Mesodermal cell (in vitro differentiated cells): ENCODE data around the gene SV2C.
A peak's percentile ranks its signal among the peaks of the same experiment; 100 is the strongest.
"Not testable (repeated sequence)": the region's sequence is repeated elsewhere in the genome, so short reads cannot be mapped to it uniquely, and the experiment has no call there.

Experiments
- H3K27ac ChIP-seq: 2 replicates; pipeline ENCODE4 v1.7.0; 2013; ENCODE audit warnings: mild to moderate bottlenecking, low read depth, low read length, moderate library complexity; ENCODE audit not compliant: severe bottlenecking
- H3K36me3 ChIP-seq: 2 replicates; pipeline ENCODE4 v1.7.1; 2013; ENCODE audit warnings: mild to moderate bottlenecking, low read length, moderate library complexity; ENCODE audit not compliant: control insufficient read depth, insufficient read depth
- H3K4me1 ChIP-seq: one replicate; pipeline ENCODE4 v1.7.1; 2013; ENCODE audit warnings: mild to moderate bottlenecking, low read length; ENCODE audit not compliant: insufficient read depth, control insufficient read depth, poor library complexity, severe bottlenecking
- H3K4me3 ChIP-seq: 2 replicates; pipeline ENCODE4 v1.7.0; 2013; ENCODE audit warnings: low read length, control low read depth, mild to moderate bottlenecking; ENCODE audit not compliant: insufficient read depth, poor library complexity, severe bottlenecking; ENCODE audit errors: extremely low read depth
- H3K9me3 ChIP-seq: 2 replicates; pipeline ENCODE4 v1.7.1; 2013; ENCODE audit warnings: mild to moderate bottlenecking, low read length, moderate library complexity; ENCODE audit not compliant: control insufficient read depth
- WGBS, 2 experiments: methylation state at CpG; one replicate each; pipeline ENCODE4 v1.1.5; 2013; ENCODE audit warnings: missing lambda C conversion rate in 2 of 2; ENCODE audit not compliant: insufficient coverage in 2 of 2; 5-methylcytosine and 5-hydroxymethylcytosine counted together

SV2C gene

DNA sequence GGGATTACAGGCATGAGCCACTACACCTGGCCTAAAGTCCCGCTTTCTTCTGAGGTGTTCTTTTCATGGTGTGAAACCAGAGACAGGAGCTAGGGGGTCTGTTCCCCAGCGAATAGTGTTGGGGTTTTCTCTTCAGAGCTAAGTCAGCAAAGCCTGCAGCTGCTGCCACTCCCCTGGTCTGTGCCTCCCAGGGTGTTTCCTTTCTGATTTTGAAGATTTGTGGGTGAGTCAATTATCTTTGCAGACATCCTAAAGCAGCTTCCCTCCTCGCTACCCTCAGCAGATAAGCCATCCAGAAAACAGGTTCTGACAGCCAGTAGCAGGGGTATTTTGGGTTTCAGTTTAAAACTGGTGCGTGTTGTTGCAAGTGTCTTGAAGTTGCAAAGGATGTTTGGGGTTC lies 247.9 kb downstream of the SV2C start:
- 63 to 67% methylated on average over 1 to 3 of the region's 4 CpGs for WGBS, 2 experiments
- Histone ChIP-seq H3K9me3 (no peaks in the 10 kb centered on the region), H3K4me1 (peaks cover 18% of the 10 kb centered on the region), H3K36me3 (no peaks in the 10 kb centered on the region), H3K4me3 (no peak overlapping the region), H3K27ac (no peak overlapping the region)

DNA sequence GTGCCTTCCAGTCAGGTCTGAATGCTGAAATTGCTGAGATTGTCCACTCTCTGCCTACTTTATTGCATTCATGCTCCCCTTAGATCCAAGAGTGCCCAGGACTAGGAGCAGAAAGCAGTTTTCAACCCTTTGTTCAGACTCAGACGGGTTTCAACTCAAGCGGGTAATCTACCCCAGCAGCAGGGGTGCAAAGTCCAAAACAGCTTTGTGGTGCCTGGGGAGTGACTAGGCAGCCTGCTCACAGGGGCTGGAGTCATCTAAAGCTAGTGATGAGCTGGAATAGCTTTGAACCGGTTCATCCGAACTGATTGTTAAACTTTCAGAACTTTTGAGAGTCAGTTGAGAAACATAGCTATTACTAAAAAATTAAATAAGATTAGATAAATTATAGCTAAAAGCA lies 248.9 kb downstream of the SV2C start:
- Histone ChIP-seq H3K9me3 (no peaks in the 10 kb centered on the region), H3K4me3 (no peak overlapping the region), H3K27ac (no peak overlapping the region), H3K36me3 (no peaks in the 10 kb centered on the region), H3K4me1 (peaks cover 8% of the 10 kb centered on the region)
- WGBS, 2 experiments: 68% methylated on average over 2 of the region's 4 CpGs; no CpG with 5 or more reads in 1 of the 2 experiments

DNA sequence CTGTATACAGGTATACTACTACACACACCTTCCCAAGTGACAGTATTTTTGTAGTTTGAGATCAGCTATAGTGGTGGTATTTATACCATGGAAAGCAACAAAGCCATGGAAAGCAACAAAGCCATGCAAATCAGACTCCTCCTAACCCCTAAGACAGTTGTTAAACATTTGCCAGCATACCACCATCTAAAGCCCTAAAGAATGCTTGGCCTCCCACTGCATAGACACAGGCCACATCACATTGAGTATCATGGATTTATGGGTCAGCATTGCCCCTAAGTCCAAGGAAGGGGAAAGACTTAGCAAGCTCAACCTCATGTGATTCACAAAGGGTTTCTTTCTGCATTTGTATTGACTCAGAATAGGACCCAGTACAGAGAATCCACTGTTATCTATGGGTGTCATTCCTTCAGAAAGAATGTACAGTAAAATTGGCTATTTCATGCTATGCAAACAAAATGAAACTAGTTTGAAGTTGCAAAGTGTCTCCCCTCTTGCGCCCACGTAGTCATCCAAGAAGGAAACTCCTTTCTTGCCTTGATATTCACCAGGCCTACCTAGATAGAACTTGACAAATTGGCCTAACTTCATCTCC lies 249.5 kb downstream of the SV2C start:
- Histone ChIP-seq H3K27ac (no peak overlapping the region), H3K4me1 (peaks cover 10% of the 10 kb centered on the region), H3K36me3 (no peaks in the 10 kb centered on the region), H3K4me3 (no peak overlapping the region), H3K9me3 (no peaks in the 10 kb centered on the region)
- WGBS, 2 experiments: 95 to 100% methylated on average over 2 of the region's 2 CpGs

DNA sequence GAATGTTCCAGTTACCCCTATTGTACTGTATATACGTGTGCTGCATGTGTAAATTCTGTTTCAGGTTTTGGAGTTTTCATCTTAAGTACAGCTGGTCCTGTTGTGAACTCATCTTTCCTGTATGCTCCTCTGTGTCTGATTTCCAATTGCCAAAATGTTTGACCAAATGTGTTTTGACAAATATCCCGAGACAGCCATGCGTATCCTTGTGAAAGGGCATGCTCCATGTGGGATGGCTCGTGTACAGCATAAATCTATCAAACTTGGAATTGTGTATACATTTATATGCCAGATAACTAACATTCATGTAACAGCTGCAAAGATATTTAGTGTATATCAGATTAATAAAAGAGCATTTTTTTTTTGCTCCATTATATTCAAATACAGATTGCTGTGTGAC lies 250.4 kb downstream of the SV2C start:
- H3K9me3 ChIP-seq: no peaks in the 10 kb centered on the region
- WGBS, 2 experiments: 100% methylated on average over 2 of the region's 4 CpGs; no CpG with 5 or more reads in 1 of the 2 experiments
- no peak overlapping the region for H3K4me3 ChIP-seq
- H3K4me1 ChIP-seq: peaks cover 11% of the 10 kb centered on the region
- no peak overlapping the region for H3K27ac ChIP-seq
- no peaks in the 10 kb centered on the region for H3K36me3 ChIP-seq

DNA sequence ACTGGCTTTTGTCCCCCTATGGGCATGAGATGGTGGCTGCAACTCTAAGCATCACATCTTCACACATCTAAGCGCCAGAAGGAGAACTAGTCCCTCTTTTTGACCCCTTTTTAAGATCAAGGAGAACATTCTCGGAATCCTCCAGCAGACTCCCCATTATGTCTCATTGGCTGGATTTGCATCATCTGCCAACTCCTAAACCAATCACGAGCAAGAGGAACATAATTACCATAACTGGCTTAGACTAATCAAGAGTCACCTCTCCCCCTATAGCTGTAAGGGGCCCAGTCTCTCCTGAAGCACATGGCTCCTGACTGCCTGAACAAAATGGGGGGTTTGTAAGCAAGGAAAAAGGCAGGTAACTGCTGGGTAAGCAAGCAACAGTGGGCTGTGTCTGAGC lies 251.4 kb downstream of the SV2C start:
- Histone ChIP-seq H3K4me3 (no peak overlapping the region), H3K27ac (no peak overlapping the region), H3K4me1 (peaks cover 11% of the 10 kb centered on the region), H3K36me3 (no peaks in the 10 kb centered on the region), H3K9me3 (no peaks in the 10 kb centered on the region)
- WGBS, 2 experiments: 90 to 94% methylated on average over 3 of the region's 3 CpGs

DNA sequence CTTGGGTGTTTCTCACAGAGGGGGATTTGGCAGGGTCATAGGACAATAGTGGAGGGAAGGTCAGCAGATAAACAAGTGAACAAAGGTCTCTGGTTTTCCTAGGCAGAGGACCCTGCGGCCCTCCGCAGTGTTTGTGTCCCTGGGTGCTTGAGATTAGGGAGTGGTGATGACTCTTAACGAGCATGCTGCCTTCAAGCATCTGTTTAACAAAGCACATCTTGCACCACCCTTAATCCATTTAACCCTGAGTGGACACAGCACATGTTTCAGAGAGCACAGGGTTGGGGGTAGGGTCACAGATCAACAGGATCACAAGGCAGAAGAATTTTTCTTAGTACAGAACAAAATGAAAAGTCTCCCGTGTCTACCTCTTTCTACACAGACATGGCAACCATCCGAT lies 252.3 kb downstream of the SV2C start:
- H3K9me3 ChIP-seq, H3K4me3 ChIP-seq, H3K27ac ChIP-seq, H3K36me3 ChIP-seq: not testable (repeated sequence)
- peaks cover 11% of the 10 kb centered on the region for H3K4me1 ChIP-seq
- WGBS, 2 experiments: 93% methylated on average over 2 of the region's 5 CpGs

DNA sequence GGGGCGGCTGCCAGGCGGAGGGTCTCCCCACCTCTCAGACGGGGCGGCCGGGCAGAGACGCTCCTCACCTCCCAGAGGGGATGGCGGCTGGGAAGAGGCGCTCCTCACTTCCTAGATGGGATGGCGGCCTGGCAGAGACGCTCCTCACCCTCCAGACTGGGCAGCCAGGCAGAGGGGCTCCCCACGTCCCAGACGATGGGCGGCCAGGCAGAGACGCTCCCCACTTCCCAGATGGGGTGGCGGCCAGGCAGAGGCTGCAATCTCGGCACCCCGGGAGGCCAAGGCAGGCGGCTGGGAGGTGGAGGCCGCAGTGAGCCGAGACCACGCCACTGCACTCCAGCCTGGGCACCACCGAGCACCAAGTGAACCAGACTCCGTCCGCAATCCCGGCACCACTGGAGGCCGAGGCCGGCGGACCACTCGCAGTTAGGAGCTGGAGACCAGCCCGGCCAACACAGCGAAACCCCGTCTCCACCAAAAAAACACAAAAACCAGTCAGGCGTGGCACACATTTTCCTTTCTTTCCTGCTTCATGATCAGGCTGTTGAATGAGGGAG lies 253.1 kb downstream of the SV2C start:
- H3K4me3 ChIP-seq, H3K4me1 ChIP-seq, H3K9me3 ChIP-seq, H3K36me3 ChIP-seq, H3K27ac ChIP-seq: not testable (repeated sequence)
- WGBS, 2 experiments: 96 to 97% methylated on average over 12 to 18 of the region's 33 CpGs

DNA sequence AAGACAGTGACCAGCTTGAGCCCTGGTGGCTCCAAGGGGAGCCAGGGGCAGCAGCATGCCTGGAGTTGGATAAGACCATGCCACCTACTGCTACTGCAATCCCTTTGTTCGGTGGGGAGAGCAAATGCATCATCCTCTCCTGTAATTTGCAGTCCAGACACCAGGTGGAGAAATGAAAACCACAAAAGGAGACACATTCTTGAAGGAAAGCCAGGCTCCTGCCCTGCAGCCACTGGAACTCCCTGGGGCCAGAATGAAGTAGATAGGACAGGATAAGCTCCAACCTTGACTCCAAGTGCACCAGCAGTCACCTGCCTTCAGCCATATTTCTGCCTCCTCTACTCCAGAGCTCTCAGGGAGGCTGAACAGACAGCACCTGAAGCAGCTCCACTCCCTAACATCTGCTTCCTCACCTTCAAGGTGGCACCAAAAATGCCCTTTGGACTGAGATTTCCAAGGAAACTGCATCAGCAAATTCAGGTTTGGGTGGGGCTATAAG lies 254.8 kb downstream of the SV2C start:
- H3K4me1 ChIP-seq: peaks cover 4% of the 10 kb centered on the region
- 0 to 14% methylated on average over 1 of the region's 1 CpG for WGBS, 2 experiments
- no peak overlapping the region for H3K4me3 ChIP-seq
- H3K36me3 ChIP-seq: no peaks in the 10 kb centered on the region
- peak overlapping the region; percentile 10 for H3K27ac ChIP-seq
- H3K9me3 ChIP-seq: no peaks in the 10 kb centered on the region

DNA sequence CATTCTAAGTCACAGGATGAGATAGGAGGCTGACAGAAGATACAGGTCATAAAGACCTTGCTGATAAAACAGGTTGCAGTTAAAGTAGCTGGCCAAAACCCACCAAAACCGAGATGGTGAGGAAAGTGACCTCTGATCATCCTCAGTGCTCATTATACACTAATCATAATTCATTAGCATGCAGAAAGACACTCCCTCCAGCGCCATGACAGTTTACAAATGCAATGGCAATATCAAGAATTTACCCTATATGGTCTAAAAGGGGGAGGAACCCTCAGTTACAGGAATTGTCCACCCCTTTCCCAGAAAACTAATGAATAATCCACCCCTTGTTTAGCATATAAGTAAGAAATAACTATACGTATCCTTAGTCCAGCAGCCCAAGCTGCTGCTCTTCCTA lies 256.7 kb downstream of the SV2C start:
- H3K36me3 ChIP-seq: no peaks in the 10 kb centered on the region
- H3K9me3 ChIP-seq: no peaks in the 10 kb centered on the region
- peaks cover 4% of the 10 kb centered on the region for H3K4me1 ChIP-seq
- 88% methylated on average over 1 of the region's 3 CpGs; no CpG with 5 or more reads in 1 of the 2 experiments for WGBS, 2 experiments
- H3K27ac ChIP-seq: no peak overlapping the region
- H3K4me3 ChIP-seq: no peak overlapping the region

DNA sequence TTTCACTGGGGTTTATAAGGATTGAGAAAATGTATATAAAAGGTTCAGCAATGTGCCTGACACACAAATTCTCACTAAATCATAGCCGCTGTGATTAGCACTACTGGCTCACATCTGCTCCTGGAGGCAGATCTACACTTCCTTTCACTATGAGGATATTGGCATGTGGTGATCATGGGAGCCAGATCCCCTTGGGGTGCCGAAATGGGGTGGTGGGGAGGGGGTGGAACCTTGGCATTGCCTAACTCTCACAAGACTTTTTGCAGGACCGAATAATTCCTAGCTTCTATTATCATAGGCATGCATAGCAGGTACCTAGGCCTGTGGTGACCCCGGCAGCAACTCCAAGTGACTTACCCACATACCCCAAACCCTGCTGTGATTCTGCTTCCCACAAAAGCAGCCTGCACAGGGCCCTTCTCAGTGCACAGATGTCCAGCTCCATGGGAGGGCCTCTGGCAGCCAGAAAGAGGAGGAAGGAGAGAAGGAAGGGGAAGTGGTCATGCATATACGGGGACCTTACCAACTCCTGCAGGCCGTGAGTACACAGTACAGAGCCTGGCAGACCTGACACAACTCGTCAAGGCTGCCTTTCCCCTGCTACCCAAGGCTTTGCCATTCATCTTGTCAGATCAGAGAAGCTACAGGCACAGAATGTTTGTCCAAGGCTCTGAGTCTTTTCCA lies 258.6 kb downstream of the SV2C start:
- H3K36me3 ChIP-seq: no peaks in the 10 kb centered on the region
- no peak overlapping the region for H3K27ac ChIP-seq
- H3K4me1 ChIP-seq: peaks cover 4% of the 10 kb centered on the region
- 51 to 74% methylated on average over 3 to 5 of the region's 7 CpGs for WGBS, 2 experiments
- no peaks in the 10 kb centered on the region for H3K9me3 ChIP-seq
- H3K4me3 ChIP-seq: no peak overlapping the region

DNA sequence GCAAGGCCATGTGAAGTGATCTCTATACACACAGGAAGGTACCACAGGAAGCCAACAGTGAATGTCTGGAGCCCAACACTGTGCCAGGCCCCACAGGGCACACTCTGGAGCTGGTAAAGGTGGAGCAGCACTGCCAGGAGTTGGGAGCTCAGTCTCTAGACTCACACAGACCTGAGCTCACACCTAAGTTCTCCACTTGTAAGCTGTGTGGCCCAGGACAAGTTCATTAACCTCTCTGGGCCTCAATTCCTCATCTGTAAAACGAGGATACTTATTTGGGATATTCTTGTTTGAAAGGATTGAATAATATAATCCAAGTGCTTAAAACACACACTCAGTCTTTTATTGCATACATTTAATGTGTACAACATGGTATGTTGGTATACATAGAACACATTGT lies 259.3 kb downstream of the SV2C start:
- Histone ChIP-seq H3K4me1 (peaks cover 3% of the 10 kb centered on the region), H3K36me3 (no peaks in the 10 kb centered on the region), H3K9me3 (no peaks in the 10 kb centered on the region), H3K27ac (no peak overlapping the region), H3K4me3 (no peak overlapping the region)
- WGBS, 2 experiments: no CpG with 5 or more reads among the region's 1 CpG
